HG03196 (cell line): ENCODE measurements around the gene CTU2.
"Not testable (repeated sequence)": the region's sequence is repeated elsewhere in the genome, so short reads cannot be mapped to it uniquely, and the experiment has no call there.

Experiments
- ATAC-seq: cut with Tn5 transposase; IDR thresholded peaks from one replicate; pipeline ENCODE4 v1.9.1; 2021; ENCODE audit not compliant: unreplicated experiment

The CTU2 gene

GRCh38 chr16:88706229-88706964 lies at the start of gene CTU2, which contains the start of gene RNF166:
CTU2 (plus strand) TSS chr16:88706503; CDS start chr16:88706531, 28 bp downstream.
RNF166 (minus strand) TSS chr16:88706408; CDS start chr16:88706325, 83 bp downstream.
- ATAC-seq: peak; percentile 50

- no peak for ATAC-seq
These were observed 48.9 kb upstream of the CTU2 start for GRCh38 chr16:88657371-88657770.

GRCh38 chr16:88658714-88659113 lies 47.6 kb upstream of the CTU2 start:
- ATAC-seq: no peak

GRCh38 chr16:88659160-88659559 lies 47.1 kb upstream of the CTU2 start:
- ATAC-seq: no peak

GRCh38 chr16:88661468-88661867 lies 44.8 kb upstream of the CTU2 start:
- no peak for ATAC-seq

- no peak for ATAC-seq
These were observed 44.0 kb upstream of the CTU2 start for GRCh38 chr16:88662222-88662842.

- peak; percentile 89 for ATAC-seq
These were observed 43.3 kb upstream of the CTU2 start, which contains the start of gene MVD for GRCh38 chr16:88662843-88663606. MVD (minus strand) TSS chr16:88663091; CDS start chr16:88663080, 11 bp downstream.

- no peak for ATAC-seq
These were observed 41.2 kb upstream of the CTU2 start for GRCh38 chr16:88665148-88665547.

- ATAC-seq: no peak
These were observed 40.7 kb upstream of the CTU2 start for GRCh38 chr16:88665570-88665969.

GRCh38 chr16:88667461-88667860 lies 38.8 kb upstream of the CTU2 start:
- ATAC-seq: no peak

- not testable (repeated sequence) for ATAC-seq
These were observed 36.8 kb upstream of the CTU2 start for GRCh38 chr16:88669493-88669892.

- no peak for ATAC-seq
These were observed 36.3 kb upstream of the CTU2 start for GRCh38 chr16:88669980-88670379.

GRCh38 chr16:88671806-88672205 lies 34.5 kb upstream of the CTU2 start:
- no peak for ATAC-seq

- no peak for ATAC-seq
These were observed 33.5 kb upstream of the CTU2 start for GRCh38 chr16:88672776-88673175.

GRCh38 chr16:88673716-88674379 lies 32.5 kb upstream of the CTU2 start:
- ATAC-seq: no peak

- ATAC-seq: no peak
These were observed 29.6 kb upstream of the CTU2 start for GRCh38 chr16:88676502-88677242.

GRCh38 chr16:88677721-88678120 lies 28.6 kb upstream of the CTU2 start:
- ATAC-seq: no peak

- no peak for ATAC-seq
These were observed 27.9 kb upstream of the CTU2 start for GRCh38 chr16:88678224-88678979.

GRCh38 chr16:88680554-88681083 lies 25.7 kb upstream of the CTU2 start:
- no peak for ATAC-seq
